Measurements from ENCODE around the gene ENTREP3.
A peak's percentile ranks its signal among the peaks of the same experiment; 100 is the strongest.
"Not testable (repeated sequence)": the region's sequence is repeated elsewhere in the genome, so short reads cannot be mapped to it uniquely, and the experiment has no call there.

The ENTREP3 gene

DNA sequence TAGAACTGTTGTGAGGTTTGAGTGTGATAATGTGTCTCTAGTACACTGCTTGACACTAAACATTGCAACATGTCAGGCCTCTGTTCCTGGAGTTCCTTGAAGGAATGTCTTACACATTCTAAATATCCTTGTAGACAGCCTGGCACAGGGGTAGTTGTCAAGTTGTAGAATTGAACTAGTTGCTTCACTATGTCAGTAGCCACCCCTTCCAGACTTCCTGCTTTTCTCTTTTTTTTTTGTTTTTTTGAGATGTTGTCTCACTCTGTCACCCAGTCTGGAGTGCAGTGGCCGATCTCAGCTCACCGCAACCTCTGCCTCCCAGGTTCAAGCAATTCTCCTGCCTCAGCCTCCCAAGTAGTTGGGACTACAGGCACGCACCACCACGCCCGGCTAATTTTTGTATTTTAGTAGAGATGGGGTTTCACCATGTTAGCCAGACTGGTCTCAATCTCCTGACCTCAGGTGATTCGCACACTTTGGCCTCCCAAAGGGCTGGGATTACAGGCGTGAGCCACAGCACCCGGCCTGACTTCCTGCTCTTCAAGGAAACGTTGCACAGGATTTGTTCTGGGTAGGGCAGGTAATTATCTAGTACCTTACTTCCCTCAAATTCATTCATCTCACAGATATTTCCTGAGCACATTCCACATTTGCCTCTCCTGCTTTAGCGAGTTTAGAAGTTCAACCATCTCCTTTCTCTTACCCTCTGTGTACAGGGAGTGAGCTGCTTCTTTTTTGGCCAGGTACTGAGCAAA lies 34.9 kb downstream of the ENTREP3 start:
- not testable (repeated sequence) for DNase-seq

DNA sequence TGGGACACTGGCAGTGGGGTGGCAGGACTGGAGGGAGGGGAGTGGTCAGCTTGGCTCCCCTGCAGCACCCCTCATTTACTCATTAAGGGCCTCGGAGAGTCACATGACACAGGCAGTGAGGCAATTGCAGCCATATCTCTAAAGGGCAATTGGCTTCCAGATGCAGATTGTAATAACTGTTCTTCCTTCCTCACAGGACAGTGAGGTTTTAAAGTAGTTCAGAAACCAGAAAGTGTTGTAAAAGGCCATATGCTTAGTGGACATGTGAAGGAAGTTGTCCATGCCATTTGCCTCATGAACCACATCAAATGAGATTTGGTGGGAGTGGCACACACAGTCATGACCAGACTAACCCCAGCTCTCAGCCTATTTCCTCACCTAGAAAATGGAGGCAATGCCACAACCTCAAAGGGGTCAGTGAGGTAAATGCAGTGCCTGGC lies 35.7 kb downstream of the ENTREP3 start:
- no peak for DNase-seq

DNA sequence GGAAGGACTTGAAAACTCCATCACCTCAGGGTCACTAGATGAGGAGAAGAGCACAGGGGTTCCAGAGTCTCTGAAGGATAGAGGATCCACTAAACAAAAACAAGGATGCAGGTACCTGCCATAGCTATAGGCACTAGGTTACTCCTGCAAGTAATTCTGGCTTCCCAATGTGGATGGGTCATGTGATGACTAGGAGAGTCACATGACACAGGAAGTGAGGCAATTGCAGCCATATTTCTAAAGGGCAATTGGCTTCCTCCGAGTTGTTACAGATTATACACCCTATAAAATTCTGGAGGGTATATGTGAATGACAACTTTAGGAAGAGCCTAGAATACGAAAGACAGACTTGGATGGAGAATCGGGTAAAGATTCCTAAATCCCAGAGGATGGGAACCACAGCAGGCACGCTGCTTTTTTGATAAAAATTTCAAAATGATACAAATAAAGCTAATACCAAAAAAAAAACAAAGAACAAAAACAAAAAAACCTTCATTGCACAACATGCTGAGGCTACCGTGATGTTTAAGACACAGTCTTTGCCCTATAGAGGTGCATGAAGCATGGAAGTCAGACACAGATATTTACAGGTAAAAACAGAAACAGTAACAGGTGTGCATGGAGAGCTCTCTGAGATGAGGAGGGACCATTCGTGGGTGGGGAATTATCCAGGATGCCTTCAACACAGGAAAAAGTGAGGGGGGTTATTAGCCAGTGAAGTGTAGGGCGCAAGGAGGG lies 36.3 kb downstream of the ENTREP3 start:
- peak in 1 of 6 experiments; percentile 3 for DNase-seq

DNA sequence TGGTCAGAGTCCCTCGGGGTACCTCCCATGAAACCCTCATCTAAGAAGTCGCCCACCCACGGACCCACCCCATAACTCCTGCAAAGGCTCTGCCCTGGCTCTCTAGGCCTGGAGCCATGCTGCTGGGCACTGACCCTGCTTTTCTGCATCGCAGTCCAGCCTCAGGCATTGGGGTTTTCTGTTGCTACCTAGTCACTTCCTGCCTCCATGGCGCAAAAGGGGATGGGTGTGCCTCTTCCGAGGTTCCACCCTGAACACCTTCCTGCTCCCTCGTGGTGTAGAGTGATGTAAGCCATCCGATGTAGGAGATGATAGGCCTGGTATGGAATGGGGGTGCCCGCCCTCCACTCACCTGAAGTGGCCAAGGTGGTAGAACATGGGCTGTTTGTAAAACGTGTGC lies 40.6 kb downstream of the ENTREP3 start:
- DNase-seq = not testable (repeated sequence)

DNA sequence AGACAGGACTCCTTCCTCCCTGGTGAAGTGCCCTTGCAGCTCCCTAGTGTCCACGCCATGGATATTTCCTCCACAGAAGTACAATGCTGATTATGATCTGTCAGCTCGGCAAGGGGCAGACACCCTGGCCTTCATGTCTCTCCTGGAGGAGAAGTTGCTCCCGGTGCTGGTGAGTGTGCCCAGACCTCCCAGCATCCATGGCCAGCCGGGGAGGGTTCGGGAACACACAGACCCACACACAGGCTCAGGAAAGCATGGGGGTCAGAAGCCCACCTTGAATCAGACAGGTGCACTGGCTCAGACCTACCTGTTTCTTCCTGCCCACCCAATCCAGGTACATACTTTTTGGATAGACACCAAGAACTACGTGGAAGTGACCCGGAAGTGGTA lies 43.2 kb downstream of the ENTREP3 start:
- DNase-seq = not testable (repeated sequence)

DNA sequence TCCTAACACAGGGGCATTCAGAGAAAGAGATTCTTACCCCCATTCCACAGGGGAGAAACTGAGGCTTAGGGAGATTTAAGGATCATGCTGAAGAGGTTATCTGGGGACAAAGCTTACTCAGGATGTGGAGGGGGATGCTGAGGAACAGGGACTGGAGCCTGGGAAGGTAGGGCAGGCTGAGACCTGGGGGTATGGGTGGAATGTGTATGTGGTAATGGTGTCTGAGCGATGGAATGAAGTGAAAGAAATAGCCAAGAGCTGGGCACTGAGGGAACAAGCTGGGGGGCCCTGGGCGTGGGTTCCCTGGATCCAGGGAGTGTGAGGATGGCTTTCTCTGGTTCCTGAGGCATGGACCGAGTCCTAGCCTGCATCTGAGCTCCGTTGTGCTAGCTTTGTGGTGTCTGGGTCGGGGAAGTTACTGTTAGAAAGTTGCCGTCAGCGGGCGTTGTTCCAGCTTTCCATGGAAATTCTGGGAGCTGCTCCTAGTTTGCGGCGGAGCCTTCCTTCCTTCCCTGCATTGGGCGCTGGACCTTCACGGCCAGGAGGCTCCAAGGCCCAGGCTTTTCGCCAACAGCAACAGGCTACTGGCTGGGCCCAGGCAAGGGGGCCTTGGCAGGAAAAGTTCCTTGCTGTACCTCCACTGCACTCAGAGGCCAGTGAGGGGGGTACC lies 43.8 kb downstream of the ENTREP3 start:
- DNase-seq = not testable (repeated sequence)

DNA sequence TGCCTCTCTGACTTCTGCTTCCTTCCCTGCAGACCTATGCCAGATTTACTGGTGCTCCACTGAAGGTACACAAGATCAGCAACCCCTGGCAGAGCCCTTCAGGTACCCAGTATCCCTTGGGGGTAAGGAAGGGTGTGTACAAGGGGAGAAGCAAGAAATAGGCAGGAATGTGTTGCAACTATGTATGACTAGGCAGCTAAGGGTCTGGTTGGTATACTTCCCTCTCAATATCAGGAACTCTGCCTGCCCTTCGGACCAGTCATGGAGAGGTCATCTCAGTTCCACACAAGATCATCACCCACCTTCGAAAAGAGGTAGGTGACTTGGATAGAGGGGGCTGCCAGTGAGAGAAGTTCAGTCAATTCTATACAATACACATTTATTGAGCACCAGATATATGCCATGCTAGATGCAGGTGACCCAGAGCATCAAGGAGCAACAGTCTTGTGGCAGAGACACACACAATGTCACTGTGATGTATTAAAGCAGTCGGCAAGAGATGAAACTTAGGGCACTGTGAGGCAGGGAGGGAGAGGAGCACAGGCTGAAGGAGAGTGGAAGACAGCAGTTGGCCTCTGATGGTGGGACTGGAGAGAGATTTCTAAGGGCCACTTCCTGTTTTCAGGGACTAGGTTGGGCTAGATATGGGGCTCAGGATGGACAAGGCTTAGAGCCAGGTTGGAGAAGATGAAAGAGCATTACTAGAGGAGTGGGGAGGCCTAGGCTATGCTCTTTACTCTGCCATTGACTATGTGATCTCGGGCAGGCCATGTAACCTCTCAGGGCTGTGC lies 44.8 kb downstream of the ENTREP3 start:
- no peak for DNase-seq

DNA sequence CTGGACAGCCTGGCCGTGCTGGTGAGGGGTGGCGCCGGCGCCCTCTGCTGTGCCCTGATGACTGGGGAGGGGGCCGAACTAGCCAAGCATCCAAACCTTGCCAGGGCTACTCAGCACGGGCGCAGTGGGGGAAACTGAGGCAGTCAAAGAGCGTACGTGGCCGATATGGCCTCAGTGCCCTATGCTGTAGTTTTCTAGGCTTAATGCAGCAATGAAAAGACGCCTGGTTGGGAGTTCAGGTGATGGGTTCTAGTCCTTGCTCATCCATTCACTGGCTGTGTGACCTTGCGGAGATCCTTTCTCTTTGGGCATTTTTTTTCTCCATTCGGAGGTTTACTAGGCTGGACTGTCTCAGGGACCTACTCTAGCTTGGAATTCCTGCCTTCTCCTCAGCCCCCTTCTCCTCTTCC lies 46.0 kb downstream of the ENTREP3 start:
- DNase-seq = no peak

DNA sequence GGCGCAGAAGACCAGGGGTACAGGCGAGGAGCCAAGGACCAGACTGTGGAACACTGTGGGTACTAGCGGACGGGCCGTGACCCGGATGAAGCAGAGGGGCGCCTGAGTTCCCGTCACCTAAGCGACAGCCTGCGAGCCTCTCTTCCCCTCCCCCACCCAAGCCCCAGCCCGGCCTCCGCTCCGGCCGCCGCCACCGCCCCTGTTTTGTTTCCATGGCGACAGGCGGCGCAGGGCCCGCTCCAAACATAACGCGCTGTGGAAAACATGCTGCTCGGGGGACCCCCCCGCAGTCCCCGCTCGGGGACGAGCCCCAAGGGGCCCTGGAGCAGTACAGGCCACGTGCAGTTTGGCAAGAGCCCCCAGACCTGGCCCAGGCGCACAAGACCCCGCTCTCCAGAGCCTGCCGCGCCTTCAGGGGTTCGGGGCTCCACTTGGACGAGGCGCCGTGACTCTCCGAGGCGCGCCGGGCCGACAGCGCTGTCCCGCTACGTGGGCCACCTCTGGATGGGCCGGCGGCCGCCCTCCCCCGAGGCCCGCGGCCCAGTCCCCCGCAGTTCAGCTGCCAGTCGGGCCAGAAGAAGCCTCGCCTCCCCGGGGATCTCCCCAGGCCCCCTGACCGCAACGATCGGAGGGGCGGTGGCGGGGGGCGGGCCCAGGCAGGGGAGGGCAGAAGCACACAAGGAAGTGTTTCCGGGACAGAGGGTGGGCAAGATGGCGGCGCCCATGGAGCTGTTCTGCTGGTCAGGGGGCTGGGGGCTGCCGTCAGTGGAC lies 46.6 kb downstream of the ENTREP3 start, which contains the start of gene MTX1:
MTX1 (plus strand) TSS at position 155 of the 771 bp plus-strand sequence; CDS start at position 265, 110 bp downstream.
- peak; percentile 76 to 90 (median 84) for DNase-seq

DNA sequence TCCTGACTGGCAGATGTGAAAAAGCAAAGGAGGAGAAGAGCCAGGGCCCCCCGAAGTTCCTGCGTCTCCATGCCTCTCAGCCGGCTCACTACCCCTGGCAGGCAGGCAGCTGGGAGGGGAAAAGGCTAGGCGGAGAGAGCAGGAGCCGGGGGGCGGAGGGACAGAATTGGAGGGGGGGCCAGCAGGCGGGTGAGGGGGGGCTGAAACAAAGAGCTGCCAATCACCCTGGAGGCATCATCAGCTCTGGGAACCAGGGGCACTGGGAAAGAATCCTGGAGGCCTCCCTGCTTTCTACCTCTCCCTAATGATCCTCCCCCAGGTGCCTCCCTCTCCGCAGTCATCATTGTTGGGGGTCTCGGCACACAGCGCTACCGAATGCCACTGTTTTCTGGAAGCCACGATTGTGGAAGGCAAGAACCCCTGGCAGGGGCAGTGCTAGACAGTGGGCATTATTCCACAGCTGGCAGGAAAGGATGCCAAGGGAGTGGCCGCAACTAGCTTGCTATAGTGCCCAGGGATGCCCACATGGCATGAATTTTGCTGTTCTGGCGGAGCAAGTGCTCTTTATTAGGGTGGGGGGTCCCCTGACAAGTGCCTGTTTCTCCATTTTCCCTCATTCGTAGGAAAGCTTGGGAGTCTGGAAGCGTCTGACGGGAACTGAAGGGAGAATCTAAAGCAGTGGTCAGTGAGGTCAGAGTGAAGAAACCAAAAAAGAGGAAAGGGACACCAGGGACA lies 47.3 kb downstream of the ENTREP3 start, which contains the start of gene THBS3:
THBS3 (minus strand) TSS at position 92 of the 735 bp plus-strand sequence; CDS start at position 71, 21 bp downstream.
- DNase-seq = peak in 2 of 6 experiments; percentile 13 to 37

DNA sequence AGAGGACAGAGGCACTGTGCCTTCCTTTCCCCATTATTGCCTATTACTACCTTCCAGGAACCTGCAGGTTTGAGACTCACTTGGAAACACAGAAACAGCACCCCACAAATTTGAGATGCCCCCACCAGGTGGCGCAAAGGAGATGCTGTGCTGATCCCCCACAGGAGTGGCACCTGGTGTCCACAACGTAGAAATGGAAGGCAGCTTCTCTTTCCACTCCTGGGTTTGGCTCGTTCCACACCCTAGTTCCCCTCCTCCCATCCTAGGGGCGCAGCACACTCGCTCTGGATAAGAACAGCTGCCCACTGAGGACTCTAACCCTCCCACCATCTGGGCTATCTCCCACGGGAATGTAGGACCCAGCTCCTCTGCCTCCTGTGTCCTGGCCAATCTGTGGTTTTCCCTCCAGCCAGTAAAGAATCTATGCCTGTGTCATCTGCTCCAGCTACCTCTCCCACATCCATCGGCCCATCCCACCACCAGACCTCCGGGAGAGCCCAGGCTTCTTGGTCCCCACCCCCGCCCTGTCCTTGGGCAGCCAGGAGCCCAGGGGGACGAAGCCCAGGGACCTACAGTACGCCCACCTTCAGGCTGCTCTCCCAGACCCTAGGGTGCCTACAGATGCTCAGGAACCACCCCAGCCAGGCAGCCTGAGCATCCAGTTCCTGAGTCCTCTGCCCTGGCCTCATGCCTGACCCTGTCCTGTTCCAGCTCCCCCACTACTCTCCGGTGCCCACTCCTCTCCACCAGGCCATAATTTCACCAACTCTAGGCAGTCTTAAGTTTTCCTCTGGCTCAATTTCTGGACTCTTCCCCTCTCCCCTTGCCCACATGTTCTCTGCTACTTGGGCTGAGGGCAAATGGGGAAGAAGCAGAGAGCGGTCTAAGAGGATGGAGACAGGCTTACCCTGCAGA lies 48.1 kb downstream of the ENTREP3 start:
- peak; percentile 76 to 92 (median 84) for DNase-seq

DNA sequence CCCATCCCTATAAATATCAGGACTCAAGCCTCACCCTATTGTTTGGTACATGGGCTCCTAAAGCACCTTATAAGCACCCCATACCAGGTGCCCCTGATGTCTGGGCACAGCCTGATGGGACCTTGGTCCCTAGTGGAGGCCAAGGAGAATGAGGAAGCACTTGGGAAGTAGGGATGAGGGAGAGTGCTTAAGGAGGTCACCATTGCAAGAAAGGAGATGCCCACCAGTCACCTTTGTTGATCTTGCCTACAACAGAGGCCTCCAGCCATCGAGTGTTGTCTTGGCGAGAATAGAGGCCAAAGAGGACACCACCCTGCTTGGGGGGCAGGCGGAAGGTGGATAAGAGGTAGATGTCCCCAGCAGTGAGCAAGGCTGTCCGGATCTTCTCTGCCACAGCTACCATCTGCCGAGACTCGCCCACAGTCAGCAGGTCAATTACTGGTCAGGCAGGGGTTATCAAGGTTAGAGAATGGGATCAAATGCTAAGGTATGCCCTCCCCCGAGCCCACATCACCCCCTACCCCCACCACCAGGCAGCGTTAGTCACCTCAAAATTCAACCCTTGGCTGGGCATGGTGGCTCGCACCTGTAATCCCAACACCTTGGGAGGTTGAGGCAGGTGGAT lies 49.2 kb downstream of the ENTREP3 start:
- DNase-seq = no peak

DNA sequence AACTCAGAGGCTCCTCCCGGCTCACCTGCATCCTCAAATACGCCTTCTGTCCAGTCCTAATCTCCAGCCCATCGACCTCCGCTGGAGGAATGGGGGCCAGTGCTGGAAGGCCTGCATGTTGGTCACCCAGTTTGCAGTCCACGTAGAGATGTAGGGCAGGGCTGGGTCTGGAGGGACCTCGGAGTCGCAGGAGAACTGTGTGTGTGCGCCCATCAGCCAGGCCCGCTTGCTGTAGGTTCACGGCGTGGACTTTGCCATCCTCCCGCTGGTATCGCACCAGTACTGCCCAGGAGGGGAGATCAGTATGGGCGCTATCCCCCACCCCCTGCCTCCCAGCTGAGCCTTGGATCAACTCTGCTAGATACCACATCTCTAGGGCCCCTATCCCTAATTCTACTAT lies 50.2 kb downstream of the ENTREP3 start:
- no peak for DNase-seq

DNA sequence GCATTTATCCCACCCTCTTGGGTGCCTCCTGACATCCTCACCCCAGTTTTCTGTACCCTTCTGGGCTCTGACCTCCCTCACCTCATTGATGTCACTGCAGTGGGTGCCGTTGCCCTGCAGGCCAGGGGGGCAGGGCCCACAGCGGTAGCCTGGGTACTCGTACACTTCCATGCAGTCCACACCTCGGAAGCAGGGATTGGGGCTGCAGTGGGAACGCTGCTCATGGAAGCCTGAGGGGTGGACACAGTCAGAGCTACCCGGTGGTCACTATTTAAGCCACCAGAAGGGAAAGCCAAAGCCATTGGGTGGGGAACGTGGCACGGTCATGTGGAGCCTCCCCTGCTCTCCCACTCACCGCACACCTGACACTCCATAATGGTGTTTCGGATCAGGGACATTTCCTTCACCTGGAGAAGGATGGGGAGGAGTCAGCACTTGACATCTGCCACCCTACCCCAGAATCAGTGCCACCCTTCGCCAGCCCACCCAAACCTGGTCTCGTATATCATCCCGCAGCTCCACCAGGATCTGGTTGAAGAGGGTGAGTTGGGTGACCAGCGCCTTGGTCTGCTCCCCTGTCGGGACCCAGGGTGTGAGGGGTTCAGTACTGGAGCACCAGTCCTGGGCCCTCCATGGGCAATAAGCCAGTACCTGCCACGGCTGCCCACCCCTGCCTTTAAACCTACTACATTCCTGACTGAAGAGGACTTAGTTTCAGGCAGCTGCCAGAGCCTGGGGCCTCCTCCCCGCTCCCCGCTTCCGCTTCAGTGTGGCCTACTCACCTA lies 52.4 kb downstream of the ENTREP3 start:
- no peak for DNase-seq

DNA sequence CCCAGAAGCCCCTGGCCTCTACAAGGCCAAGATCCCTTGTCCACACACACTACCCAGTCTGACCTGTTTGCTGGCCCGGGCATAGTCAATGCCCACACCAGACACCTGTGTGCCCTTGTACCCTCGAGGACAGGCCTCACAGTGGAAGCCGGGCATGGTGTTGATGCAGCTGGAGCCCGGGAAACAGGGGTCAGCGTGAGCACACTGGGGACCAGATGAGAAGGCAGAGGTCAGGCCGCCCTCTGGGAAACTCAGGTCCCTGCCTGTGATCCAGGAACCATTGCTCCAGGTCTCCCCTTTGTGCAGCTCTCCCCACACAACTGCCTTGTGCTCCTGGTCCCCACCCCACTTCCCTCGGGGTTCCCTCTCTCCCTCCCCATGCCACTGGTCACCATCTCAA lies 53.1 kb downstream of the ENTREP3 start:
- no peak for DNase-seq

DNA sequence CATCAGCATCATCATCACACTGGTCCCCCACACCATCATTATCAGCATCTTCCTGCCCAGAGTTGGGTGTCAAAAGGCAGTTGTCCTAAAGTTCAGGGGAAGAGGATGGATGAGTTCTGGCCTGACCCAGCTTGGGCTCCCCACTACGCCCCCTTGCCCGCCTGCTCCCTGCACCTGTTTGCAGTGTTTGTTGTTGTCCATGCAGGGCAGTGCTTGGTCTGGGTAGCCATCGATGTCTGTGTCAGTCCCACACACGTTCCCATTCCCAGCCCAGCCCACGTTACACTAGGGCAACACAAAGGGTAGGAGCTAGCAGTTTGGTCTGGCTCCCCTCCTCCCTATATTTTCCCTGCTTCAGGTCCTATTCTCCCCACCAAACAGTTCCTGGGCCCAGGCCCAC lies 54.4 kb downstream of the ENTREP3 start:
- no peak for DNase-seq

DNA sequence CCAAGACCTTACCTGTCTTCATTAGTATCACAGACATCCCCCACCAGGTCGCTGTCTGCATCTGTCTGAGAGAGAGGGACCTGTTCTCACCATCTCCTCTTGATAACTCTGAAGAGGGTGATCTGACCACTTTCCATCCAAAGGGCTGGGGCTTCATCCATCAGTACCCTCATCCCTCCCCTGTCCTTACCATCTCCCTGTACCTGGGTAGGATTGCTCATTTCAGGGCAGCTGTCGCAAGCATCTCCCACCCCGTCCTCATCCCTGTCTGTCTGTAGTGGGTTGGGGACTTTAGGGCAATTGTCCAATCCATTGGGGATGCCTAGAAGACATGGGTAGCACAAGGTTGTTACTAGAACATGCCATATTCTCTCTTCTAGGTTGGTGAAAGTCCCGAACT lies 55.5 kb downstream of the ENTREP3 start:
- no peak for DNase-seq

DNA sequence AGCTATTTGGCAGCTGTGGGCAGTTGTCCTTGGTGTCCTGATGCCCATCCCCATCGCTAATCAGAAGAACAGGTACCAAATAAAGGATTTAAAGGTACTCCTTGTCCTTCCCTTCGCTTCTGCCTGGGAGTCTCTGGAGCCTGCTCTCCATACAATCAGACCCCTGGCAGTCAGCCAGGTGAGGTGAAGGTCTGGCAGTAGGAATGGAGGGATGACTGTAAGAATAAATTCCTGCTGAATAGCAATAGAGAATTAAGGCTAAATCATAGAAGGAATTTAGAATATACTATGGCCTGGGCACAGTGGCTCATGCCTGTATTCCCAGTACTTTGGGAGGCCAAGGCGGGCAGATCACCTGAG lies 56.8 kb downstream of the ENTREP3 start:
- no peak for DNase-seq

Data from stimulated activated naive CD4-positive, alpha-beta T cell (primary cell).